Measurements from ENCODE around the gene CPT1B. TPM values are rescaled to one million over a fixed set of nuclear protein-coding genes. Genes with fewer than 3 reads are reported as not detected.

CPT1B gene
- total RNA-seq, 1 donor from 2014 or later: 32.2 TPM

GRCh38 chr22:50612168-50612527 is 33.9 kb upstream of the CPT1B start:
- Mint-ChIP-seq H3K9me3 (no peaks in the 10 kb centered on the region), H3K4me3 (no peak overlapping the region), H3K36me3 (ENCODE audit: low read depth) (no peaks in the 10 kb centered on the region), H3K27me3 (peaks cover 33% of the 10 kb centered on the region), H3K27ac (no peak overlapping the region), H3K4me1 (no peaks in the 10 kb centered on the region)
- TF ChIP-seq CTCF (IDR thresholded peaks at IDR 0.05): no peak
- DNase-seq: no peak
- ChIA-PET CTCF (no interaction called here), POLR2A (interaction anchor here (0.9 kb wide), 1 partner anchor 13 kb away, joined by 5 read pairs; no protein-coding TSS in a partner anchor)
- intact Hi-C loops (cut with micrococcal nuclease): no loop called here
- no peak for ATAC-seq (ENCODE audit: low read depth)

- ChIA-PET POLR2A (interaction anchor here (0.6 kb wide), 1 partner anchor 15 kb away, joined by 3 read pairs; no protein-coding TSS in a partner anchor), CTCF (no interaction called here)
- H3K4me1 Mint-ChIP-seq: no peaks in the 10 kb centered on the region
- intact Hi-C loops (cut with micrococcal nuclease): no loop called here
- no peaks in the 10 kb centered on the region for H3K36me3 Mint-ChIP-seq (ENCODE audit: low read depth)
- DNase-seq (no peak), ATAC-seq (ENCODE audit: low read depth) (no peak)
- peaks cover 37% of the 10 kb centered on the region for H3K27me3 Mint-ChIP-seq
- no peak overlapping the region for H3K4me3 Mint-ChIP-seq
- no peaks in the 10 kb centered on the region for H3K9me3 Mint-ChIP-seq
- TF ChIP-seq CTCF (IDR thresholded peaks at IDR 0.05): no peak
- no peak overlapping the region for H3K27ac Mint-ChIP-seq
Observed at GRCh38 chr22:50611341-50612060, 33.3 kb upstream of the CPT1B start.

- CTCF ChIA-PET: no interaction called here
- ATAC-seq (ENCODE audit: low read depth): no peak
- POLR2A ChIA-PET: interaction anchor here (0.6 kb wide), 1 partner anchor 14 kb away, joined by 3 read pairs; no protein-coding TSS in a partner anchor
Observed at GRCh38 chr22:50610581-50610980, 32.4 kb upstream of the CPT1B start.

GRCh38 chr22:50610041-50610451 is 31.8 kb upstream of the CPT1B start:
- H3K36me3 Mint-ChIP-seq (ENCODE audit: low read depth): no peaks in the 10 kb centered on the region
- ATAC-seq (ENCODE audit: low read depth) (no peak), DNase-seq (no peak)
- H3K4me1 Mint-ChIP-seq: no peaks in the 10 kb centered on the region
- no peak for TF ChIP-seq CTCF (IDR thresholded peaks at IDR 0.05)
- no peak overlapping the region for H3K27ac Mint-ChIP-seq
- peaks cover 42% of the 10 kb centered on the region for H3K27me3 Mint-ChIP-seq
- no peaks in the 10 kb centered on the region for H3K9me3 Mint-ChIP-seq
- ChIA-PET POLR2A (no interaction called here), CTCF (no interaction called here)
- no peak overlapping the region for H3K4me3 Mint-ChIP-seq
- intact Hi-C loops (cut with micrococcal nuclease): no loop called here

More at GRCh38 chr22:50610581-50610980, 32.4 kb upstream of the CPT1B start:
- Mint-ChIP-seq H3K4me1 (no peaks in the 10 kb centered on the region), H3K4me3 (no peak overlapping the region), H3K27me3 (peaks cover 42% of the 10 kb centered on the region), H3K36me3 (ENCODE audit: low read depth) (no peaks in the 10 kb centered on the region), H3K27ac (no peak overlapping the region), H3K9me3 (no peaks in the 10 kb centered on the region)
- DNase-seq: no peak
- no peak for TF ChIP-seq CTCF (IDR thresholded peaks at IDR 0.05)
- intact Hi-C loops (cut with micrococcal nuclease): no loop called here

GRCh38 chr22:50609599-50609998 is 31.4 kb upstream of the CPT1B start:
- ATAC-seq (ENCODE audit: low read depth): no peak
- ChIA-PET POLR2A (no interaction called here), CTCF (no interaction called here)

More at GRCh38 chr22:50609599-50609998, 31.4 kb upstream of the CPT1B start:
- Mint-ChIP-seq H3K27ac (no peak overlapping the region), H3K9me3 (no peaks in the 10 kb centered on the region), H3K4me3 (no peak overlapping the region), H3K4me1 (no peaks in the 10 kb centered on the region), H3K36me3 (ENCODE audit: low read depth) (no peaks in the 10 kb centered on the region), H3K27me3 (peaks cover 42% of the 10 kb centered on the region)
- intact Hi-C loops (cut with micrococcal nuclease): no loop called here
- DNase-seq: no peak
- TF ChIP-seq CTCF (IDR thresholded peaks at IDR 0.05): no peak

Measured in activated B cell treated with CpG ODN at 0.5 μM for 24 hours (primary cell).